SK-N-SH treated with all-trans-retinoic acid at 6 μM for 48 hours (cell line): ENCODE results near the gene COMMD10.

Source experiments
- ATAC-seq: fragments of 200-7000 bp; cut with Tn5 transposase; 3 replicates; pipeline ENCODE4 v1.9.1; 2020; ENCODE audit warnings: mild to moderate bottlenecking, moderate library complexity
- ARNTL ChIP-seq: fragments of 450-650 bp; formaldehyde crosslinking; IDR thresholded peaks from 2 replicates; pipeline ENCODE4 v1.5.0; 2020; ENCODE audit warnings: low read depth, mild to moderate bottlenecking, moderate library complexity, borderline replicate concordance
- CSDC2 ChIP-seq: fragments of 250-450 bp; sonication (Bioruptor Pico); IDR thresholded peaks from 2 replicates; pipeline ENCODE4 v1.5.0; 2020; ENCODE audit warnings: mild to moderate bottlenecking, moderate library complexity
- ESRRG ChIP-seq: fragments of 250-450 bp; sonication (Bioruptor Pico); IDR thresholded peaks from 2 replicates; pipeline ENCODE4 v1.6.1; 2021; ENCODE audit warnings: mild to moderate bottlenecking
- GLIS3 ChIP-seq: fragments of 250-450 bp; sonication (Bioruptor Pico); IDR thresholded peaks from 2 replicates; pipeline ENCODE4 v1.5.0; 2020; ENCODE audit warnings: mild to moderate bottlenecking, moderate library complexity
- ISL1 ChIP-seq: fragments of 250-450 bp; sonication (Bioruptor Pico); IDR thresholded peaks from 2 replicates; pipeline ENCODE4 v2.1.2; 2022; ENCODE audit warnings: mild to moderate bottlenecking, moderate library complexity
- OSR1 ChIP-seq: fragments of 250-450 bp; sonication (Bioruptor Pico); IDR thresholded peaks from 2 replicates; pipeline ENCODE4 v1.8.0; 2022; ENCODE audit warnings: moderate library complexity, mild to moderate bottlenecking, inconsistent platforms
- PATZ1 ChIP-seq: fragments of 250-450 bp; sonication (Bioruptor Pico); IDR thresholded peaks from 2 replicates; pipeline ENCODE4 v1.8.0; 2020; ENCODE audit warnings: mild to moderate bottlenecking, moderate library complexity, borderline replicate concordance
- POU6F1 ChIP-seq: fragments of 250-450 bp; sonication (Bioruptor Pico); IDR thresholded peaks from 2 replicates; pipeline ENCODE4 v1.8.0; 2021; ENCODE audit warnings: low read depth, mild to moderate bottlenecking, moderate library complexity, borderline replicate concordance
- PPARA ChIP-seq: fragments of 250-450 bp; sonication (Bioruptor Pico); IDR thresholded peaks from 2 replicates; pipeline ENCODE4 v1.5.0; 2020; ENCODE audit warnings: mild to moderate bottlenecking, borderline replicate concordance
- RARB ChIP-seq: fragments of 250-450 bp; sonication (Bioruptor Pico); IDR thresholded peaks from 2 replicates; pipeline ENCODE4 v1.8.0; 2021; ENCODE audit warnings: mild to moderate bottlenecking, moderate library complexity
- SNAI2 ChIP-seq: fragments of 250-450 bp; sonication (Bioruptor Pico); IDR thresholded peaks from 2 replicates; pipeline ENCODE4 v1.5.0; 2020; ENCODE audit warnings: mild to moderate bottlenecking, moderate library complexity
- TCF4 ChIP-seq: fragments of 250-450 bp; sonication (Bioruptor Pico); IDR thresholded peaks from 2 replicates; pipeline ENCODE4 v1.8.0; 2021; ENCODE audit warnings: mild to moderate bottlenecking, moderate library complexity, borderline replicate concordance
- TOX ChIP-seq: fragments of 250-450 bp; sonication (Bioruptor Pico); IDR thresholded peaks from 2 replicates; pipeline ENCODE4 v1.8.0; 2021; ENCODE audit warnings: mild to moderate bottlenecking, moderate library complexity, borderline replicate concordance
- TSHZ2 ChIP-seq: fragments of 250-450 bp; sonication (Bioruptor Pico); IDR thresholded peaks from 2 replicates; pipeline ENCODE4 v1.5.0; 2020; ENCODE audit warnings: mild to moderate bottlenecking, moderate library complexity
- ZC3H10 ChIP-seq: fragments of 250-450 bp; sonication (Bioruptor Pico); IDR thresholded peaks from 2 replicates; pipeline ENCODE4 v1.5.1; 2021; ENCODE audit warnings: mild to moderate bottlenecking, moderate library complexity
- ZFP3 ChIP-seq: fragments of 250-450 bp; sonication (Bioruptor Pico); IDR thresholded peaks from 2 replicates; pipeline ENCODE4 v1.5.0; 2020; ENCODE audit warnings: mild to moderate bottlenecking, moderate library complexity
- ZFP30 ChIP-seq: fragments of 450-650 bp; formaldehyde crosslinking; IDR thresholded peaks from 2 replicates; pipeline ENCODE4 v1.5.0; 2022; ENCODE audit warnings: mild to moderate bottlenecking, moderate library complexity
- ZNF565 ChIP-seq: fragments of 450-650 bp; formaldehyde crosslinking; conservative IDR thresholded peaks from 2 replicates; pipeline ENCODE4 v1.5.0; 2020; ENCODE audit warnings: low read depth, mild to moderate bottlenecking, moderate library complexity
- ZNF70 ChIP-seq: fragments of 450-650 bp; formaldehyde crosslinking; IDR thresholded peaks from 2 replicates; pipeline ENCODE4 v1.5.0; 2020; ENCODE audit warnings: mild to moderate bottlenecking, moderate library complexity
- ZNF8 ChIP-seq: fragments of 450-650 bp; formaldehyde crosslinking; IDR thresholded peaks from 2 replicates; pipeline ENCODE4 v1.5.0; 2020; ENCODE audit warnings: mild to moderate bottlenecking, moderate library complexity

The COMMD10 gene

GRCh38 chr5:116225281-116225922 lies 140.6 kb downstream of the COMMD10 start:
- ATAC-seq = no peak
- TF ChIP-seq ARNTL (CRISPR knock-in tag) (no peak), TSHZ2 (CRISPR knock-in tag) (no peak), ZNF70 (CRISPR knock-in tag) (no peak), POU6F1 (CRISPR knock-in tag) (no peak), ZNF565 (CRISPR knock-in tag) (no peak), ZNF8 (CRISPR knock-in tag) (no peak), ZFP30 (CRISPR knock-in tag) (no peak), ZC3H10 (CRISPR knock-in tag) (no peak)

GRCh38 chr5:116229131-116229689 lies 144.4 kb downstream of the COMMD10 start:
- no peak for ATAC-seq
- TF ChIP-seq ZNF70 (CRISPR knock-in tag) (no peak), POU6F1 (CRISPR knock-in tag) (no peak), ESRRG (CRISPR knock-in tag) (no peak), PPARA (CRISPR knock-in tag) (no peak), TCF4 (CRISPR knock-in tag) (no peak), OSR1 (CRISPR knock-in tag) (no peak), ZC3H10 (CRISPR knock-in tag) (no peak), GLIS3 (no peak), ARNTL (CRISPR knock-in tag) (no peak), ISL1 (CRISPR knock-in tag) (no peak)

- ATAC-seq = no peak
These were observed 146.5 kb downstream of the COMMD10 start for GRCh38 chr5:116231288-116231687.

GRCh38 chr5:116234681-116235080 lies 149.9 kb downstream of the COMMD10 start:
- ATAC-seq = no peak
- TF ChIP-seq POU6F1 (CRISPR knock-in tag) (no peak), CSDC2 (CRISPR knock-in tag) (no peak), RARB (CRISPR knock-in tag) (no peak), OSR1 (CRISPR knock-in tag) (no peak), SNAI2 (CRISPR knock-in tag) (no peak), PPARA (CRISPR knock-in tag) (no peak), ZC3H10 (CRISPR knock-in tag) (no peak), GLIS3 (no peak), ZNF565 (CRISPR knock-in tag) (no peak), ISL1 (CRISPR knock-in tag) (no peak), ZFP30 (CRISPR knock-in tag) (no peak), ARNTL (CRISPR knock-in tag) (no peak), TOX (CRISPR knock-in tag) (no peak)

More at GRCh38 chr5:116231288-116231687, 146.5 kb downstream of the COMMD10 start:
- TF ChIP-seq ZFP3 (CRISPR knock-in tag) (no peak), PPARA (CRISPR knock-in tag) (no peak), ISL1 (CRISPR knock-in tag) (no peak), PATZ1 (no peak), ARNTL (CRISPR knock-in tag) (no peak)
